ENCODE data around the gene CDHR4.

- TF ChIP-seq, protein P1, sequence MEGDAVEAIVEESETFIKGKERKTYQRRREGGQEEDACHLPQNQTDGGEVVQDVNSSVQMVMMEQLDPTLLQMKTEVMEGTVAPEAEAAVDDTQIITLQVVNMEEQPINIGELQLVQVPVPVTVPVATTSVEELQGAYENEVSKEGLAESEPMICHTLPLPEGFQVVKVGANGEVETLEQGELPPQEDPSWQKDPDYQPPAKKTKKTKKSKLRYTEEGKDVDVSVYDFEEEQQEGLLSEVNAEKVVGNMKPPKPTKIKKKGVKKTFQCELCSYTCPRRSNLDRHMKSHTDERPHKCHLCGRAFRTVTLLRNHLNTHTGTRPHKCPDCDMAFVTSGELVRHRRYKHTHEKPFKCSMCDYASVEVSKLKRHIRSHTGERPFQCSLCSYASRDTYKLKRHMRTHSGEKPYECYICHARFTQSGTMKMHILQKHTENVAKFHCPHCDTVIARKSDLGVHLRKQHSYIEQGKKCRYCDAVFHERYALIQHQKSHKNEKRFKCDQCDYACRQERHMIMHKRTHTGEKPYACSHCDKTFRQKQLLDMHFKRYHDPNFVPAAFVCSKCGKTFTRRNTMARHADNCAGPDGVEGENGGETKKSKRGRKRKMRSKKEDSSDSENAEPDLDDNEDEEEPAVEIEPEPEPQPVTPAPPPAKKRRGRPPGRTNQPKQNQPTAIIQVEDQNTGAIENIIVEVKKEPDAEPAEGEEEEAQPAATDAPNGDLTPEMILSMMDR (IDR thresholded peaks at IDR 0.05; ENCODE audit: borderline replicate concordance, extremely low read depth, low read length, poor library complexity, severe bottlenecking): no peak
- TF ChIP-seq EZH2 (IDR thresholded peaks at IDR 0.05; ENCODE audit: borderline replicate concordance, low read depth, low read length, severe bottlenecking): no peak
Measured at GRCh38 chr3:49813497-49814174, 14.0 kb upstream of the CDHR4 start, which contains the start of gene UBA7.

Data from DND-41 (cell line).